Neural cell (in vitro differentiated cells): ENCODE measurements around the gene SYTL5.

ENCODE experiments used
- CTCF ChIP-seq: fragments of 450-650 bp; IDR thresholded peaks from 2 replicates; pipeline ENCODE4 v1.5.1; 2014; ENCODE audit warnings: antibody characterized with exemption, mild to moderate bottlenecking, moderate library complexity; ENCODE audit not compliant: poor library complexity, severe bottlenecking
- EP300 ChIP-seq: fragments of 450-650 bp; conservative IDR thresholded peaks from 2 replicates; pipeline ENCODE4 v1.6.1; 2014; ENCODE audit warnings: antibody characterized with exemption, mild to moderate bottlenecking, moderate library complexity; ENCODE audit not compliant: poor library complexity, severe bottlenecking
- EZH2 ChIP-seq: fragments of 200-600, 300-800 bp; shearing (Covaris generic), sonication (generic); IDR thresholded peaks from 2 replicates; pipeline ENCODE4 v1.6.1; 2014; ENCODE audit warnings: antibody characterized with exemption, low read length, borderline replicate concordance, mild to moderate bottlenecking; ENCODE audit not compliant: insufficient read depth, poor library complexity, severe bottlenecking
- MXI1 ChIP-seq: fragments of 450-650 bp; conservative IDR thresholded peaks from 2 replicates; pipeline ENCODE4 v1.6.1; 2014; ENCODE audit warnings: antibody characterized with exemption, mild to moderate bottlenecking; ENCODE audit not compliant: poor library complexity, severe bottlenecking
- POLR2AphosphoS5 ChIP-seq: IDR thresholded peaks from 2 replicates; pipeline ENCODE4 v1.6.1; 2012
- RAD21 ChIP-seq: fragments of 450-650 bp; conservative IDR thresholded peaks from 2 replicates; pipeline ENCODE4 v1.6.1; 2014; ENCODE audit warnings: antibody characterized with exemption, mild to moderate bottlenecking, moderate library complexity
- TAF1 ChIP-seq: IDR thresholded peaks from 2 replicates; pipeline ENCODE4 v1.6.1; 2012; ENCODE audit warnings: low read depth
- TF ChIP-seq, protein P1 (sequence below): IDR thresholded peaks from 2 replicates; pipeline ENCODE4 v1.6.1; 2012; ENCODE audit warnings: borderline replicate concordance

- TF ChIP-seq CTCF: no peak
- TF ChIP-seq EZH2: no peak
- no peak for TF ChIP-seq TAF1
- TF ChIP-seq RAD21: no peak
- TF ChIP-seq, protein P1, sequence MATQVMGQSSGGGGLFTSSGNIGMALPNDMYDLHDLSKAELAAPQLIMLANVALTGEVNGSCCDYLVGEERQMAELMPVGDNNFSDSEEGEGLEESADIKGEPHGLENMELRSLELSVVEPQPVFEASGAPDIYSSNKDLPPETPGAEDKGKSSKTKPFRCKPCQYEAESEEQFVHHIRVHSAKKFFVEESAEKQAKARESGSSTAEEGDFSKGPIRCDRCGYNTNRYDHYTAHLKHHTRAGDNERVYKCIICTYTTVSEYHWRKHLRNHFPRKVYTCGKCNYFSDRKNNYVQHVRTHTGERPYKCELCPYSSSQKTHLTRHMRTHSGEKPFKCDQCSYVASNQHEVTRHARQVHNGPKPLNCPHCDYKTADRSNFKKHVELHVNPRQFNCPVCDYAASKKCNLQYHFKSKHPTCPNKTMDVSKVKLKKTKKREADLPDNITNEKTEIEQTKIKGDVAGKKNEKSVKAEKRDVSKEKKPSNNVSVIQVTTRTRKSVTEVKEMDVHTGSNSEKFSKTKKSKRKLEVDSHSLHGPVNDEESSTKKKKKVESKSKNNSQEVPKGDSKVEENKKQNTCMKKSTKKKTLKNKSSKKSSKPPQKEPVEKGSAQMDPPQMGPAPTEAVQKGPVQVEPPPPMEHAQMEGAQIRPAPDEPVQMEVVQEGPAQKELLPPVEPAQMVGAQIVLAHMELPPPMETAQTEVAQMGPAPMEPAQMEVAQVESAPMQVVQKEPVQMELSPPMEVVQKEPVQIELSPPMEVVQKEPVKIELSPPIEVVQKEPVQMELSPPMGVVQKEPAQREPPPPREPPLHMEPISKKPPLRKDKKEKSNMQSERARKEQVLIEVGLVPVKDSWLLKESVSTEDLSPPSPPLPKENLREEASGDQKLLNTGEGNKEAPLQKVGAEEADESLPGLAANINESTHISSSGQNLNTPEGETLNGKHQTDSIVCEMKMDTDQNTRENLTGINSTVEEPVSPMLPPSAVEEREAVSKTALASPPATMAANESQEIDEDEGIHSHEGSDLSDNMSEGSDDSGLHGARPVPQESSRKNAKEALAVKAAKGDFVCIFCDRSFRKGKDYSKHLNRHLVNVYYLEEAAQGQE: no peak
- TF ChIP-seq EP300: no peak
- no peak for TF ChIP-seq POLR2AphosphoS5
- no peak for TF ChIP-seq MXI1
Measured at GRCh38 chrX:38106991-38107655, 100.8 kb downstream of the SYTL5 start.
